Fibroblast of pulmonary artery (primary cell): ENCODE measurements around the gene NTRK1.

ENCODE experiments used
- DNase-seq: peaks from one replicate; pipeline ENCODE4 v3.0.0-alpha.2; 2010; ENCODE audit warnings: low read depth
- H3K4me3 ChIP-seq: replicated peaks from 2 replicates; pipeline ENCODE4 v1.5.1; 2011; ENCODE audit warnings: low read depth, mild to moderate bottlenecking, control low read depth, low read length, moderate library complexity
- CTCF ChIP-seq: IDR thresholded peaks from 2 replicates; pipeline ENCODE4 v1.5.1; 2011; ENCODE audit warnings: mild to moderate bottlenecking, control low read depth, low read length, inconsistent platforms; ENCODE audit errors: missing control alignments

The NTRK1 gene

GRCh38 chr1:156838972-156839371 lies 21.7 kb upstream of the NTRK1 start:
- no peak overlapping the region for H3K4me3 ChIP-seq
- TF ChIP-seq CTCF: peak; percentile 94
- DNase-seq: peak; percentile 27

- no peak for DNase-seq
- no peak for TF ChIP-seq CTCF
- H3K4me3 ChIP-seq: no peak overlapping the region
Observed at GRCh38 chr1:156839426-156840109, 21.1 kb upstream of the NTRK1 start.

GRCh38 chr1:156840186-156840897 lies 20.3 kb upstream of the NTRK1 start:
- DNase-seq: no peak
- no peak for TF ChIP-seq CTCF
- no peak overlapping the region for H3K4me3 ChIP-seq

- no peak overlapping the region for H3K4me3 ChIP-seq
- DNase-seq: no peak
- TF ChIP-seq CTCF: no peak
Observed at GRCh38 chr1:156840898-156841279, 19.8 kb upstream of the NTRK1 start.

- no peak for TF ChIP-seq CTCF
- no peak for DNase-seq
- H3K4me3 ChIP-seq: no peak overlapping the region
Observed at GRCh38 chr1:156841295-156841855, 19.3 kb upstream of the NTRK1 start.

GRCh38 chr1:156842618-156843300 lies 17.9 kb upstream of the NTRK1 start:
- no peak for DNase-seq
- no peak overlapping the region for H3K4me3 ChIP-seq
- TF ChIP-seq CTCF: no peak
